ENCODE results near the gene TCL1B. TPM values are rescaled to one million over a fixed set of nuclear protein-coding genes. Genes with fewer than 3 reads are reported as not detected.

TCL1B gene
- total and polyA plus RNA-seq, 4 donors, result 0.19 TPM; not detected in 3

DNA sequence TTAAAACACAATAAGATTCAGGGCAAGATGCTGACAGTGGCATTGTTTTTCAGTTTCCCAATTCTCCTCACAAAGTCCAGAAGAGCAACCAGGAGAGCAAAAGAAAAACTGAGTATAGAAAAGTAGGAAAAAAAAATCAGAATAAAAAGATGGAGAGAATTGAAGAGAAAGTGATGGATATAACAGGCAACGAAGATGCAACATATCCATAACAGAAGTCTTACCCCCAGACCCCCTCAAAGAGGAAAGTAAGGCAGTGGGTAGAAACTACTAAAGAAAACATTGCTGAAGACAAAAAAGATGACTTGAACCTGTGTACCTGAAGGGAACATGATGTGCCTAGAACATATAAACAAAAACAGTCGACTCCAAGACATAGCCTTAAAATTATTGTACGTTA lies 17.1 kb downstream of the TCL1B start (continued):
- TF ChIP-seq, protein P1, sequence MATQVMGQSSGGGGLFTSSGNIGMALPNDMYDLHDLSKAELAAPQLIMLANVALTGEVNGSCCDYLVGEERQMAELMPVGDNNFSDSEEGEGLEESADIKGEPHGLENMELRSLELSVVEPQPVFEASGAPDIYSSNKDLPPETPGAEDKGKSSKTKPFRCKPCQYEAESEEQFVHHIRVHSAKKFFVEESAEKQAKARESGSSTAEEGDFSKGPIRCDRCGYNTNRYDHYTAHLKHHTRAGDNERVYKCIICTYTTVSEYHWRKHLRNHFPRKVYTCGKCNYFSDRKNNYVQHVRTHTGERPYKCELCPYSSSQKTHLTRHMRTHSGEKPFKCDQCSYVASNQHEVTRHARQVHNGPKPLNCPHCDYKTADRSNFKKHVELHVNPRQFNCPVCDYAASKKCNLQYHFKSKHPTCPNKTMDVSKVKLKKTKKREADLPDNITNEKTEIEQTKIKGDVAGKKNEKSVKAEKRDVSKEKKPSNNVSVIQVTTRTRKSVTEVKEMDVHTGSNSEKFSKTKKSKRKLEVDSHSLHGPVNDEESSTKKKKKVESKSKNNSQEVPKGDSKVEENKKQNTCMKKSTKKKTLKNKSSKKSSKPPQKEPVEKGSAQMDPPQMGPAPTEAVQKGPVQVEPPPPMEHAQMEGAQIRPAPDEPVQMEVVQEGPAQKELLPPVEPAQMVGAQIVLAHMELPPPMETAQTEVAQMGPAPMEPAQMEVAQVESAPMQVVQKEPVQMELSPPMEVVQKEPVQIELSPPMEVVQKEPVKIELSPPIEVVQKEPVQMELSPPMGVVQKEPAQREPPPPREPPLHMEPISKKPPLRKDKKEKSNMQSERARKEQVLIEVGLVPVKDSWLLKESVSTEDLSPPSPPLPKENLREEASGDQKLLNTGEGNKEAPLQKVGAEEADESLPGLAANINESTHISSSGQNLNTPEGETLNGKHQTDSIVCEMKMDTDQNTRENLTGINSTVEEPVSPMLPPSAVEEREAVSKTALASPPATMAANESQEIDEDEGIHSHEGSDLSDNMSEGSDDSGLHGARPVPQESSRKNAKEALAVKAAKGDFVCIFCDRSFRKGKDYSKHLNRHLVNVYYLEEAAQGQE (IDR thresholded peaks at IDR 0.05), result no peak

DNA sequence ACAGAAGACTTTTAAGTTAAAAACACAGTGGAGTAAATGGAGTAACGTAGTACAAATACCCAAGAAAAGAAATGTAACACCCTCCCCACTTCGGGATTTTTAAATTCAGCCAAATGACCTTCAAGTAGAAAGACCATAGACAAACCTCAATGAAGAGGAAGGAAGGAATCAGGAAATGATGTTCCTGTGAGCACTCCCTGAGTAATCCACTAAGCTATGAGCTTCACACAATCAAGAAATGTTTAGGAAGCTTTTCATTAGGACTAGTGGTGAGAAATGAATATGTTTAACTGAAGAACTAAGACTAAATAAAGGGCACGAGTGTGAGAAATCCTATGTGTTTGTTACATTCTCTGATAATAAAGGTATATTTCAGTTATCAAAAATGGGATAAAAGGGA lies 17.6 kb downstream of the TCL1B start:
- DNase-seq (ENCODE audit: low spot score), result no peak
- Histone ChIP-seq H3K9ac (ENCODE audit: low read depth in 1 of 2, low read length in 2 of 2) (no peak overlapping the region), H3K9me3 (ENCODE audit: control insufficient read depth in 4 of 4, low read length in 3 of 4) (no peaks in the 10 kb centered on the region), H3K4me3 (ENCODE audit: low read depth in 1 of 3, low read length in 3 of 3) (no peak overlapping the region), H3K4me1 (ENCODE audit: control insufficient read depth in 4 of 4, insufficient read depth in 4 of 4, low read length in 3 of 4) (no peaks in the 10 kb centered on the region), H3K36me3 (ENCODE audit: control insufficient read depth in 4 of 4, insufficient read depth in 3 of 4, low read depth in 1 of 4, low read length in 3 of 4) (no peaks in the 10 kb centered on the region), H3K27ac (ENCODE audit: low read depth in 1 of 2, low read length in 2 of 2) (no peak overlapping the region), H3K27me3 (ENCODE audit: control insufficient read depth in 4 of 4, insufficient read depth in 4 of 4, low read length in 3 of 4) (peaks cover 0 to 8% (median 1%) of the 10 kb centered on the region in 4 donors)
- TF ChIP-seq, protein P2, sequence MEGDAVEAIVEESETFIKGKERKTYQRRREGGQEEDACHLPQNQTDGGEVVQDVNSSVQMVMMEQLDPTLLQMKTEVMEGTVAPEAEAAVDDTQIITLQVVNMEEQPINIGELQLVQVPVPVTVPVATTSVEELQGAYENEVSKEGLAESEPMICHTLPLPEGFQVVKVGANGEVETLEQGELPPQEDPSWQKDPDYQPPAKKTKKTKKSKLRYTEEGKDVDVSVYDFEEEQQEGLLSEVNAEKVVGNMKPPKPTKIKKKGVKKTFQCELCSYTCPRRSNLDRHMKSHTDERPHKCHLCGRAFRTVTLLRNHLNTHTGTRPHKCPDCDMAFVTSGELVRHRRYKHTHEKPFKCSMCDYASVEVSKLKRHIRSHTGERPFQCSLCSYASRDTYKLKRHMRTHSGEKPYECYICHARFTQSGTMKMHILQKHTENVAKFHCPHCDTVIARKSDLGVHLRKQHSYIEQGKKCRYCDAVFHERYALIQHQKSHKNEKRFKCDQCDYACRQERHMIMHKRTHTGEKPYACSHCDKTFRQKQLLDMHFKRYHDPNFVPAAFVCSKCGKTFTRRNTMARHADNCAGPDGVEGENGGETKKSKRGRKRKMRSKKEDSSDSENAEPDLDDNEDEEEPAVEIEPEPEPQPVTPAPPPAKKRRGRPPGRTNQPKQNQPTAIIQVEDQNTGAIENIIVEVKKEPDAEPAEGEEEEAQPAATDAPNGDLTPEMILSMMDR (IDR thresholded peaks at IDR 0.05; ENCODE audit: low read depth, low read length, missing input control), result no peak
- TF ChIP-seq JUND (IDR thresholded peaks at IDR 0.05), result no peak
- TF ChIP-seq SP1 (IDR thresholded peaks at IDR 0.05), result no peak
- TF ChIP-seq, protein P1 (IDR thresholded peaks at IDR 0.05), result no peak
- TF ChIP-seq EGR1 (IDR thresholded peaks at IDR 0.05; ENCODE audit: low read depth in 2 of 2), result no peak
- WGBS, result 63% methylated on average over 3 of the region's 3 CpGs

DNA sequence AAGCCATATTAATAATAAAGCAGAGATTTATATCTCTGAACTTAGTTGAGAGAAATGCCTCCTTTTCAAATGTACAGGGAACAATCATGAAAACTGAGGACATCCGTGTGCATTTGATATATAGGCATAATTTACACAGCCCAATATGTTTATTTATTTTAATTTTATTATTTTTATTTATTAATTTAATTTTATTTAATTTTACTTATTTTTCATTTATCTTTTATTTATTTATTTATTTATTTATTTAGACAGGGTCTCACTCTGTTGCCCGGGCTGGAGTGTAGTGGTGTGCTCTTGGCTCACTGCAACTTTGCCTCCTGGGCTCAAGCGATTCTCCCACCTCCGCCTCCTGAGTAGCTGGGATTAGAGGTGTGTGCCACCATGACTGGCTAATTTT lies 19.3 kb downstream of the TCL1B start:
- no peaks in the 10 kb centered on the region for H3K9me3 ChIP-seq (ENCODE audit: control insufficient read depth in 4 of 4, low read length in 3 of 4)
- H3K27ac ChIP-seq (ENCODE audit: low read depth in 1 of 2, low read length in 2 of 2), result no peak overlapping the region
- no peak overlapping the region for H3K4me3 ChIP-seq (ENCODE audit: low read depth in 1 of 3, low read length in 3 of 3)
- 86% methylated on average over 4 of the region's 4 CpGs for WGBS
- TF ChIP-seq, protein P2 (IDR thresholded peaks at IDR 0.05; ENCODE audit: low read depth, low read length, missing input control), result no peak
- TF ChIP-seq YY1 (IDR thresholded peaks at IDR 0.05) (no peak), JUND (IDR thresholded peaks at IDR 0.05) (no peak), RXRA (IDR thresholded peaks at IDR 0.05) (no peak), FOXA2 (IDR thresholded peaks at IDR 0.05) (no peak)
- TF ChIP-seq, protein P3, sequence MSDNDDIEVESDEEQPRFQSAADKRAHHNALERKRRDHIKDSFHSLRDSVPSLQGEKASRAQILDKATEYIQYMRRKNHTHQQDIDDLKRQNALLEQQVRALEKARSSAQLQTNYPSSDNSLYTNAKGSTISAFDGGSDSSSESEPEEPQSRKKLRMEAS (IDR thresholded peaks at IDR 0.05), result no peak
- no peak overlapping the region for H3K9ac ChIP-seq (ENCODE audit: low read depth in 1 of 2, low read length in 2 of 2)
- no peaks in the 10 kb centered on the region for H3K4me1 ChIP-seq (ENCODE audit: control insufficient read depth in 4 of 4, insufficient read depth in 4 of 4, low read length in 3 of 4)
- H3K27me3 ChIP-seq (ENCODE audit: control insufficient read depth in 4 of 4, insufficient read depth in 4 of 4, low read length in 3 of 4), result peaks cover 0 to 6% (median 1%) of the 10 kb centered on the region in 4 donors
- no peaks in the 10 kb centered on the region for H3K36me3 ChIP-seq (ENCODE audit: control insufficient read depth in 4 of 4, insufficient read depth in 3 of 4, low read depth in 1 of 4, low read length in 3 of 4)
- no peak for DNase-seq (ENCODE audit: low spot score)

Data from liver (tissue), 9 donors.